Measurements from ENCODE around the gene HMCES. TPM values are rescaled to one million over a fixed set of nuclear protein-coding genes. Genes with fewer than 3 reads are reported as not detected.

Gene HMCES
- total and polyA plus RNA-seq, 2 of the 13 experiments (the other 11 are each of a cell fraction or from before 2014, with no cell fraction given) = 16.1 to 37.5 TPM

DNA sequence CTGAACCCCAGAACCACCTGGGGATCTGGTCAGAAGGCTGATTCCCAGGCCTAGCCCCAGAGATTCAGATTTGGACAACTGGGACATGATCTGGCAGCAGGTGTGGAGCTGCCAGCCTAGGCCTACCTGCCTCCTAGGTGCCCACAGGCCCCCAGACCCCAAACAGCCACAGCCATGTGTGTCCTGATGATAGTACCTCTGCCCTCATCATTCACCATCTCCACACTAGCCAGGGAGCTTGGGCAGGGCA, 34.7 kb downstream of the HMCES start (continued):
- TF ChIP-seq HNF4G (IDR thresholded peaks at IDR 0.05; ENCODE audit: borderline replicate concordance, low read depth, low read length) = no peak
- 0 out of 2 replicates have a peak, but pooled peaks have one; percentile 27 for TF ChIP-seq HNF4G (CRISPR knock-in tag; IDR thresholded peaks at IDR 0.05; ENCODE audit: borderline replicate concordance, low read depth)
- TF ChIP-seq ZNF546 (CRISPR knock-in tag; conservative IDR thresholded peaks at IDR 0.05) = 0 out of 2 replicates have a peak, but pooled peaks have one; percentile 11
- no peak for TF ChIP-seq GATAD2A (CRISPR knock-in tag; IDR thresholded peaks at IDR 0.05)
- no peak for TF ChIP-seq ARNT2 (CRISPR knock-in tag; IDR thresholded peaks at IDR 0.05; ENCODE audit: low read depth)
- TF ChIP-seq, protein P1, sequence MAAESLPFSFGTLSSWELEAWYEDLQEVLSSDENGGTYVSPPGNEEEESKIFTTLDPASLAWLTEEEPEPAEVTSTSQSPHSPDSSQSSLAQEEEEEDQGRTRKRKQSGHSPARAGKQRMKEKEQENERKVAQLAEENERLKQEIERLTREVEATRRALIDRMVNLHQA (CRISPR knock-in tag; IDR thresholded peaks at IDR 0.05) = no peak
- no peak for TF ChIP-seq ZNF549 (CRISPR knock-in tag; IDR thresholded peaks at IDR 0.05)
- no peak for TF ChIP-seq KDM2A (CRISPR knock-in tag; IDR thresholded peaks at IDR 0.05; ENCODE audit: borderline replicate concordance, low read depth)
- no peak for TF ChIP-seq KAT7 (CRISPR knock-in tag; IDR thresholded peaks at IDR 0.05; ENCODE audit: borderline replicate concordance)
- TF ChIP-seq MED8 (CRISPR knock-in tag; IDR thresholded peaks at IDR 0.05; ENCODE audit: insufficient replicate concordance) = no peak
- TF ChIP-seq ERF (CRISPR knock-in tag; IDR thresholded peaks at IDR 0.05) = no peak
- TF ChIP-seq ZNF451 (CRISPR knock-in tag; IDR thresholded peaks at IDR 0.05) = no peak
- TF ChIP-seq KMT2A (CRISPR knock-in tag; IDR thresholded peaks at IDR 0.05) = no peak
- no peak for TF ChIP-seq POLR2AphosphoS5 (IDR thresholded peaks at IDR 0.05; ENCODE audit: low read depth, low read length)
- TF ChIP-seq TEAD3 (CRISPR knock-in tag; optimal IDR thresholded peaks at IDR 0.05; ENCODE audit: borderline replicate concordance) = no peak
- TF ChIP-seq ZBTB8A (CRISPR knock-in tag; IDR thresholded peaks at IDR 0.05; ENCODE audit: borderline replicate concordance, low read depth) = no peak
- no peak for TF ChIP-seq NKX3-1 (CRISPR knock-in tag; IDR thresholded peaks at IDR 0.05)
- TF ChIP-seq ISX (CRISPR knock-in tag; conservative IDR thresholded peaks at IDR 0.05) = no peak
- TF ChIP-seq ZNF564 (CRISPR knock-in tag; IDR thresholded peaks at IDR 0.05) = no peak
- TF ChIP-seq, protein P2, sequence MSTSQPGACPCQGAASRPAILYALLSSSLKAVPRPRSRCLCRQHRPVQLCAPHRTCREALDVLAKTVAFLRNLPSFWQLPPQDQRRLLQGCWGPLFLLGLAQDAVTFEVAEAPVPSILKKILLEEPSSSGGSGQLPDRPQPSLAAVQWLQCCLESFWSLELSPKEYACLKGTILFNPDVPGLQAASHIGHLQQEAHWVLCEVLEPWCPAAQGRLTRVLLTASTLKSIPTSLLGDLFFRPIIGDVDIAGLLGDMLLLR (CRISPR knock-in tag; IDR thresholded peaks at IDR 0.05) = no peak
- TF ChIP-seq, protein P3, sequence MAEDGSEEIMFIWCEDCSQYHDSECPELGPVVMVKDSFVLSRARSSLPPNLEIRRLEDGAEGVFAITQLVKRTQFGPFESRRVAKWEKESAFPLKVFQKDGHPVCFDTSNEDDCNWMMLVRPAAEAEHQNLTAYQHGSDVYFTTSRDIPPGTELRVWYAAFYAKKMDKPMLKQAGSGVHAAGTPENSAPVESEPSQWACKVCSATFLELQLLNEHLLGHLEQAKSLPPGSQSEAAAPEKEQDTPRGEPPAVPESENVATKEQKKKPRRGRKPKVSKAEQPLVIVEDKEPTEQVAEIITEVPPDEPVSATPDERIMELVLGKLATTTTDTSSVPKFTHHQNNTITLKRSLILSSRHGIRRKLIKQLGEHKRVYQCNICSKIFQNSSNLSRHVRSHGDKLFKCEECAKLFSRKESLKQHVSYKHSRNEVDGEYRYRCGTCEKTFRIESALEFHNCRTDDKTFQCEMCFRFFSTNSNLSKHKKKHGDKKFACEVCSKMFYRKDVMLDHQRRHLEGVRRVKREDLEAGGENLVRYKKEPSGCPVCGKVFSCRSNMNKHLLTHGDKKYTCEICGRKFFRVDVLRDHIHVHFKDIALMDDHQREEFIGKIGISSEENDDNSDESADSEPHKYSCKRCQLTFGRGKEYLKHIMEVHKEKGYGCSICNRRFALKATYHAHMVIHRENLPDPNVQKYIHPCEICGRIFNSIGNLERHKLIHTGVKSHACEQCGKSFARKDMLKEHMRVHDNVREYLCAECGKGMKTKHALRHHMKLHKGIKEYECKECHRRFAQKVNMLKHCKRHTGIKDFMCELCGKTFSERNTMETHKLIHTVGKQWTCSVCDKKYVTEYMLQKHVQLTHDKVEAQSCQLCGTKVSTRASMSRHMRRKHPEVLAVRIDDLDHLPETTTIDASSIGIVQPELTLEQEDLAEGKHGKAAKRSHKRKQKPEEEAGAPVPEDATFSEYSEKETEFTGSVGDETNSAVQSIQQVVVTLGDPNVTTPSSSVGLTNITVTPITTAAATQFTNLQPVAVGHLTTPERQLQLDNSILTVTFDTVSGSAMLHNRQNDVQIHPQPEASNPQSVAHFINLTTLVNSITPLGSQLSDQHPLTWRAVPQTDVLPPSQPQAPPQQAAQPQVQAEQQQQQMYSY (CRISPR knock-in tag; IDR thresholded peaks at IDR 0.05) = no peak
- peak; percentile 61; the same call in 1 of the 2 replicates for TF ChIP-seq RBFOX2 (IDR thresholded peaks at IDR 0.05; ENCODE audit: low read depth, low read length)
- no peak for TF ChIP-seq TAF15 (IDR thresholded peaks at IDR 0.05; ENCODE audit: low read depth, low read length, poor library complexity, severe bottlenecking)
- TF ChIP-seq, protein P4, sequence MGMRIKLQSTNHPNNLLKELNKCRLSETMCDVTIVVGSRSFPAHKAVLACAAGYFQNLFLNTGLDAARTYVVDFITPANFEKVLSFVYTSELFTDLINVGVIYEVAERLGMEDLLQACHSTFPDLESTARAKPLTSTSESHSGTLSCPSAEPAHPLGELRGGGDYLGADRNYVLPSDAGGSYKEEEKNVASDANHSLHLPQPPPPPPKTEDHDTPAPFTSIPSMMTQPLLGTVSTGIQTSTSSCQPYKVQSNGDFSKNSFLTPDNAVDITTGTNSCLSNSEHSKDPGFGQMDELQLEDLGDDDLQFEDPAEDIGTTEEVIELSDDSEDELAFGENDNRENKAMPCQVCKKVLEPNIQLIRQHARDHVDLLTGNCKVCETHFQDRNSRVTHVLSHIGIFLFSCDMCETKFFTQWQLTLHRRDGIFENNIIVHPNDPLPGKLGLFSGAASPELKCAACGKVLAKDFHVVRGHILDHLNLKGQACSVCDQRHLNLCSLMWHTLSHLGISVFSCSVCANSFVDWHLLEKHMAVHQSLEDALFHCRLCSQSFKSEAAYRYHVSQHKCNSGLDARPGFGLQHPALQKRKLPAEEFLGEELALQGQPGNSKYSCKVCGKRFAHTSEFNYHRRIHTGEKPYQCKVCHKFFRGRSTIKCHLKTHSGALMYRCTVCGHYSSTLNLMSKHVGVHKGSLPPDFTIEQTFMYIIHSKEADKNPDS (CRISPR knock-in tag; IDR thresholded peaks at IDR 0.05) = no peak
- no peak for TF ChIP-seq ZNF563 (CRISPR knock-in tag; IDR thresholded peaks at IDR 0.05)
- TF ChIP-seq SRSF4 (IDR thresholded peaks at IDR 0.05; ENCODE audit: low read depth, low read length, poor library complexity, severe bottlenecking) = no peak
- TF ChIP-seq SALL1 (CRISPR knock-in tag; IDR thresholded peaks at IDR 0.05) = peak; percentile 17; the same call in 1 of the 2 replicates
- no peak for TF ChIP-seq ZSCAN12 (CRISPR knock-in tag; IDR thresholded peaks at IDR 0.05)
